T-helper 2 cell treated with Interferon-gamma antibody and Interleukin-4, amounts not matched to agents 100 ng/mL and 5 ng/mL, for 36 hours (primary cell): Measurements from ENCODE around the gene PSD4. TPM values are rescaled to one million over a fixed set of nuclear protein-coding genes. Genes with fewer than 3 reads are reported as not detected.

Source experiments
- intact Hi-C: fragments of 100-400 bp; cut with micrococcal nuclease; formaldehyde crosslinking; loops from one replicate; pipeline ENCODE4 v1.15.1; 2023
- total RNA-seq: library from RNA; stranded (reverse); gene quantifications from 2 replicates; pipeline ENCODE4 v1.2.3, GENCODE V29; 2022

The PSD4 gene
- total RNA-seq, 1 donor from 2014 or later, result 302 TPM

DNA sequence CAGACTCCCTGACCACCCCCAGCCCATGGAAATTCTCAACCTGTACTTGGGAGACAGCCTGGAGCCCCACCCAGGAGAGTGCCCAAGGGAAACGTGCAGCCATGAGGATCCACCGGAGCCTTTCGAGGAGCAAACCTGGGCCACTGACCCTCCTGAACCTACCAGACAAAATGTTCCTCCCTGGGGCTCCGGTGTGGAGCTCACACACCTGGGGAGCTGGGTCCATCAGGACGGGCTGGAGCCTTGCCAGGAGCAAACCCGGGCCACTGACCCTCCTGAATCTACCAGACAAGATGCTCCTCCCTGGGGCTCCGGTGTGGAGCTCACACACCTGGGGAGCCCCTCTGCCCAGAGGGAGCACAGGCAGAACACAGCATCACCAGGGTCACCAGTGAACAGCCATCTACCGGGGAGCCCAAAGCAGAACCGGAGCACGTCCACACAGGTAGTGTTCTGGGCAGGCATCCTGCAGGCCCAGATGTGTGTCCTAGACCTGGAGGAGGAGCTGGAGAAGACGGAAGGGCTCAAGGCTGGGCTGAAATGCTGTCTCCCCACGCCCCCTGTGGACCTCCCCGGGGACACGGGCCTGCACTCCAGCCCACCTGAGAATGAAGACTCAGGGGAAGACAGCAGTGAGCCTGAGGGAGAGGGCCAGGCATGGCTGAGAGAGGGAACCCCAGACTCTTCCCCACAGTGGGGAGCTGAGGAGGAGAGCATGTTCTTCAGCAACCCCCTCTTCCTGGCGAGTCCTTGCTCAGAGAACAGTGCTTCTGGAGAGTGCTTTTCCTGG lies 8.9 kb downstream of the PSD4 start:
- intact Hi-C loops, result no loop called here

DNA sequence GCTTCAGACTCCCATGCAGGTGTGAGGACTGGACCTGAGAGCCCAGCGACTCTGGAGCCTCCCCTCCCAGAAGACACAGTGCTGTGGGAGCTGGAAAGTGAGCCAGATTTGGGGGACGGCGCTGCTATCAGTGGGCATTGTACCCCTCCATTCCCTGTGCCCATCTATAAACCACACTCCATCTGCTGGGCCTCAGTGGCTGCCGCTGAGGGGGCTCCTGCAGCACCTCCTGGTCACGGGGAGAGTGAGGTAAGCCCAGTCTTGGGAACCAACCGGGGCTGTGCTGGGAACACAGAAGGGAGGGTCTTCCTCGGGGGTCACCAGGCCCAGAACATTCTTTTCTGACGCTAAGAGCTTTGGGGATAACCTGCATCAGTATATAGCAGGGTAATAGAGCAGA lies 9.5 kb downstream of the PSD4 start:
- intact Hi-C loops, result no loop called here

DNA sequence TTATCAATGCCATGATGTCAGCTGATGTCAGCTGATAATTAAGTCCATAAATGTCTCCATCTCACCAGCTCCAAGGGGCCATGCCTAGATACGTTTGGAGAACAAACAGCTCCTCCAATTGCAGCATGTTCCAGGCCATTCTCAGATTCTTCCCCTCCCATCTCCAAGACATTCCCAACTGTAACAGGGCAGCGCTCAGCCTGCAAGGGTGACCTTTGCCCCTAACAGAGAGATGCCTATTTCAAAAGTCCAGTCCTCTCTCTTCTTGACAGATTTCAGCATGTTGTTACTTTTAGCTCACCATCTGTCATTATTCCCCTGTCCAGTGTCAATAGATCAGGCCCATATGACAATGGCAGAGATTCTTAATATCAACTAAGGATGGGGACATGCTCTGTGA lies 9.9 kb downstream of the PSD4 start:
- intact Hi-C loops, result no loop called here

GRCh38 chr2:113184531-113185230 lies 10.9 kb downstream of the PSD4 start:
- intact Hi-C loops, result no loop called here

DNA sequence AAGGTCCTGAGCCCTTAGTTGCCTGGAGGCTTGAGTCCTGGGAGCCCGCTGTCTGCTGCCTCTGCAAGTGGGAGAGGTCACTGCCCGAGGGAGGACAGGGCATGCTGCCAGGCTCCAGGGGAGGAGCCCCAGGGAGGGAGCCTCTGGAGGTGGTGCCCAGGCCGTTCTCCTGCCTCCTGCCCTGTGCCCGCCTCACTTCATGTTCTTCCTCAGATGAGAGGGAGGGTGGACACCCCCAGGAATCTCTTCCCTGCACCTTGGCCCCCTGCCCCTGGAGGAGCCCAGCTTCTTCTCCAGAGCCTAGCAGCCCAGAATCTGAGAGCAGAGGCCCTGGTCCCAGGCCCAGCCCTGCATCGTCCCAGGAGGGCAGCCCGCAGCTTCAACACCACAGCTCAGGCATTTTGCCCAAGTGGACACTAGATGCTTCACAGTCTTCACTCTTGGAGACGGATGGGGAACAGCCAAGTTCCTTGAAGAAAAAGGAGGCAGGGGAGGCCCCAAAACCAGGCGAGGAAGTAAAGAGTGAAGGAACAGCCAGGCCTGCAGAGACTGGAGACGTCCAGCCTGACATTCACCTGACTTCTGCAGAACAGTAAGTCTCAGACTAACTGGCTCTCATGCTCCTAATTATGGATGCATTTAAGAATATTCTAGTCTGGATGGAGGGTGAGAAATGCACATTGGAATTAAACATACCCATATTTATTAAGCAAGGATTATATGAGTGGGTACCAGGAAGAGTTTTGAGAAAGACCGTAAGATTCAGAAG lies 12.1 kb downstream of the PSD4 start:
- intact Hi-C loops, result no loop called here

- intact Hi-C loops, result no loop called here
Observed at GRCh38 chr2:113186433-113186796, 12.6 kb downstream of the PSD4 start.

- intact Hi-C loops, result no loop called here
Observed at GRCh38 chr2:113187771-113188170, 14.0 kb downstream of the PSD4 start.

DNA sequence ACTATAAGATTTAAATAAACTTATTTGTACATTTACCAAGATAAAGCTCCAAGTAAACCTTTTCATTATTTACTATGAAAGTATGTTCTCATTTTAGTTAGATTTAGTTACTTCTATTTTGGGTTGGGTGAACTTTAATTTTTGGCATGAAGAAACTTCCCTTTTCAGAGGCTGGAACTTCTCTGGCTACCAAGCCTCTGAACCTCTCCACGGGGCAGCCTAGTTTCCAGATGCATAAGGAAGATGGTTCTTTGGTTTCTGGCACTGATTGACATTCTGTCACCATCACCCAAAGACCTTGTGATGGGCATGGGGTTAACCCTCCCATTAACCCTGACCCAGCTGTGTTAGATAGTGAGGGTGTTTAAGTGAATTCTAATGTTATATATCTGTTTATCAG lies 17.1 kb downstream of the PSD4 start:
- intact Hi-C loops, result no loop called here

DNA sequence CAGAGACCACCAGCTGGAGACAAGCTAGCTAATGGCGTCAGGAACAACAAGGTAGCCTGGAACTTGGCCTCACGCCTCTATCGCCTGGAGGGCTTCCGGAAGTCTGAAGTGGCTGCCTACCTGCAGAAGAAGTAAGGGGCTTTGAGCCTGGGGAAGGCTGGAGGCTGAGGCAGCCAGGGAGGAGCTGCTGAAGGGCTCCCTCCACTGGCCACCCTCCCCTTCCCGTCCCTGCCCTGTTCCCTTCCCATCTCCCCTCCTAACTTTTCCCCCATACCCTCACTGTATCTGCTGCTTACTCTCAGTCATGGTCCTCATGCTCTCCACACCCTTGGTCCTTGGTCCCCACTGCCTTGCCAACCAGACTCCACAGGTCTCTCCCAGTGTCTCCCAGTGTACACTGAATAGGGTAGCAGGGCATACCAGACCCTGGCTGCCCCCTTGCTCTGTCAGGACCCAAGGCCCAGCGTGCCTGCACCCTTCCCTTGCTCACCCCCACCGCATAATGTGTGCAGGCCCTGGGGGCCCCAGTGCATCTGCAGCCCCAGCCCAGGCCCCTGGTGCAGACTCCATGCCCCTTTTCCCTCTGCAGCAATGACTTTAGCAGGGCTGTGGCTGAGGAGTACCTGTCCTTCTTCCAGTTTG lies 18.8 kb downstream of the PSD4 start:
- intact Hi-C loops, result no loop called here

DNA sequence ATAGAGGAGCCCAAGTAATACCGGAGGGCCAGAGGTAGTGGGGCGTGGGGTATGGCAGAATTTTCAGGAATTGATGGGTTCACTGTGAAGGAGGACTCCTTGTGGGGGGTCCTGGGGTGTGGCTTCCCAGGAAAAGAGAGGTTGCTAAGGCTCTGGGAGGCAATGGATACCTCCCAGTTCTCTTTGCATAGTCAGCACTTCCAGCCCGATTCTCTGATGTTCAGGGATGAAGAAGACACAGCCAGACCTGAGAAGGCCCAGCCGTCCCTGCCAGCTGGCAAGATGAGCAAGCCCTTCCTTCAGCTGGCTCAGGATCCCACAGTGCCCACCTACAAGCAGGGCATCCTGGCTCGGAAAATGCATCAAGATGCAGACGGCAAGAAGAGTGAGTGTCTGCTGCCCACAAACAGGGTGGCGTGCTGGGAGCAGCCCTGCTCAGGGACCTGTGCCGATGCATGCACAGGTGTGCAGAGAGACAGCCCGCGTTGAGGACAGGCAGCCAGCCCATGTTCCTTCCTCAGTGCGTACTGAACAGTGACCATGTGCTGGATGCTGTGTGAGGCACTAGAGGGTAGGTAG lies 22.2 kb downstream of the PSD4 start:
- intact Hi-C loops, result no loop called here

GRCh38 chr2:113196839-113197238 lies 23.1 kb downstream of the PSD4 start:
- intact Hi-C loops, result no loop called here

- intact Hi-C loops, result loop anchor here (2.0 kb wide), 1 partner anchor 113 kb away; no protein-coding TSS in a partner anchor
Observed at GRCh38 chr2:113197347-113198047, 23.7 kb downstream of the PSD4 start.

DNA sequence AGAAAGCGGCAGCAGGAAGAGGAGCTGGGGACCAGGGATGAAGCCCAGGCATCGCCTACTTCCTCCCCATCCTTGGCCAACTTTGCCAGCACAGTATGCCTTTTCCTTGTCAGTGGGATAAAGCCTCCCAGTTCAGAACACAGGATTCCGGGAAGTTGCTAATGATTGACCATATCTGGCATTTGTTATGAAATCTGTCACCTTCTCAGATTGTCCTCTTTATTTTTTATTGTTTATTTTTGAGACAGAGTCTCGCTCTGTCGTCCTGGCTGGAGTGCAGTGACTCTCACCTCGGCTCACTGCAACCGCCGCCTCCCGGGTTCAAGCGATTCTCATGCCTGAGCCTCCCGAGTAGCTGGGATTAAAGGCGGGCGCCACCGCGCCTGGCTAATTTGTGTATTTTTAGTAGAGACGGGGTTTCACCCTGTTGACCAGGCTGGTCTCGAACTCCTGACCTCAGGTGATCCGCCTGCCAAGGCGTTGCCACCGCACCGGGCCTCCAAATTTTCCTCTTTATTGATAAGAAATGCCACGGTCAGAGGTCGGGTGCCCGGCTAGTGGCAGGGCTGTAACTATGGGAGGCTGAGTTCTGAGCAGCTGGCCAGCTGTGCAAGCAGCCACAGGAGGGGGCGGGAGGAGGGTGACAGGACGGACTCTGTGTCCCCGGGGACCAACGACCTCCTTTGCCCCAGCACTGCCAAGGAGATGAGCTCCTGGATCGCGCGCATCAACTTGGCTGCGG lies 24.4 kb downstream of the PSD4 start:
- intact Hi-C loops, result loop anchor here (2.0 kb wide), 1 partner anchor 113 kb away; no protein-coding TSS in a partner anchor

DNA sequence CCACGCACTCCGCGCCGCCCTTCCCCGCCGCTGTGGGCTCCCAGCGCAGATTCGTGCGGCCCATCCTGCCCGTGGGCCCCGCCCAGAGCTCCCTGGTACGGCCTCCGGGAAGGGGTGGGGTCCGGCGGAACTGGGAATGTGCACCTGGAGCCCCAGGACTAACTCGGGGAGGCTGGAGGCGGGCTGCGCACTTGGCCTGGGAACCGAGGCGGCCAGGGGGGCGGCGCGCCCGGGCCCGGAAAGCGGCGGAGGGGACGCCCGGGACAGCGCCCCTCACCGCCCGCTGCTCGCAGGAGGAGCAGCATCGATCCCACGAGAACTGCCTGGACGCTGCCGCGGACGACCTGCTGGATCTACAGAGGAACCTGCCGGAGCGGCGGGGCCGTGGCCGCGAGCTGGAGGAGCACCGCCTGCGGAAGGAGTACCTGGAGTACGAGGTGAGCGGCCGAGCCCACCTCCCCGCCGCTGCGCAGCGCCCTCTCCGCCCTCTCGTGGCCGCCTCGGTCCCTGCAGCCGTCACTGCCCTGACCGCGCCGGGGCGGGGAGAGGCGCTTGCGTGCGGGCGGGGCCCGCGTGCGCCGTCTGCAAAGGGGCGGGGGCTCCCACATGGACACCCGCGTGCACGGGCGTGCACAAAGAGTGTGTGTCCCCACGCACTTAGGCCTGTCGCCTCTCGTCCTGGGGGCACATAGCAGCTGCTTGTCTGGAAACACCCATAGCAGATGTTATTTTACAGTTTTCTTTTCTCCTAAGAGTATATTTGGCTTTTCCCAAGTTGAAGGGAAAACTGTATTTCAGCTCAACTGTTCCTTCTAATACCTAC lies 25.2 kb downstream of the PSD4 start:
- intact Hi-C loops, result loop anchor here (1.0 to 2.0 kb wide), 4 partner anchors 36 to 119 kb away; no protein-coding TSS in a partner anchor

- intact Hi-C loops, result loop anchor here (5.0 kb wide), 1 partner anchor 192 kb away; no protein-coding TSS in a partner anchor
Observed at GRCh38 chr2:113200236-113200635, 26.5 kb downstream of the PSD4 start.

GRCh38 chr2:113200736-113201490 lies 27.1 kb downstream of the PSD4 start:
- intact Hi-C loops, result loop anchor here (5.0 kb wide), 1 partner anchor 191 kb away; no protein-coding TSS in a partner anchor

DNA sequence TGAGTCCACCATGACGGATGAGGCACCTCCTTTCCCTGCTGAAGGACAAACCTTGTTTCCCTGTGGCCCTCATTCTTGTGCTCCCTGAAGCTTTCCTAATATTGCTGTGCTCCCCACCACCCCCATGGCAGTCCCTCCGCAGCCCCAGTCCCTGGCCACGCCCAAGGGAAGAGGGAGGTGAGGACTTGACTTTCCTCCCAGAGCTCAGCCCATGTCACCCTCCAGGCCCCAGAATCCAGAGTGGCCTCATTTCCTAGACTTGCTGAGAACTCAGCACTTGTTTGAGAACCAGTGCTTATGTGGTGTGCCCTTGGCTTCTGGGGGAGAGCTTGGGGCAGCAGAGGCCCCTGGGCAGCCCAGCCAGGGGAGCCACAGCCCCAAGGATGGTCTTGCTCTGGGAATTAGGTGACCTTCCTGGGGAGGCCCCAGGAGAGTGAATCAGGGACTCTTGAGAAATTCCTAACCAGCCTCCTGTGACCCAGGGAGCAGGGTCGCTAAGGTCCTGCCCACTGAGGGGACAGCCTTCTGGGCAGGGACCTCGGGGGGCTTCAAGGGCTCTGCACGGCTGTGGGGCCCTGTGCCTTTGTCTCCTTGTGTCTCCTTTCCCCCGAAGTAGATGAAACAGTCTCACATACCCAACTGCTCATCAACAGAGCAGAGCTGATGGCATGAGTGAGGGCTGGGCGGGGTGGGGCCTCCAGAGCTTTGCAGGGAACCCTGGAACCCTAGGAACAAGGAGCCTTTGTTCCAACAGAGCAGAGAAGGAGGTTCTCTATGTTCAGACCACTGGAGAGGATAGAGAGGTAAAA lies 27.9 kb downstream of the PSD4 start:
- intact Hi-C loops, result loop anchor here (5.0 kb wide), 1 partner anchor 191 kb away; no protein-coding TSS in a partner anchor
